Vagina (tissue), 2 donors: ENCODE results near the gene HNF1A.
"Not testable (repeated sequence)": the region's sequence is repeated elsewhere in the genome, so short reads cannot be mapped to it uniquely, and the experiment has no call there.

ENCODE experiments used
- CTCF ChIP-seq, 3 experiments: fragments of 450-650 bp in 2 of 3; fragments of 200-600 bp in 1 of 3; sonication (generic) in 1 of 3; IDR thresholded peaks; one replicate each; pipeline ENCODE4 v1.5.1; 2017 to 2019; ENCODE audit warnings: antibody characterized with exemption in 3 of 3, mild to moderate bottlenecking in 2 of 3, moderate library complexity in 2 of 3
- POLR2A ChIP-seq, 2 donors: fragments of 450-650 bp; IDR thresholded peaks; one replicate each; pipeline ENCODE4 v1.6.1; 2017; ENCODE audit warnings: antibody characterized with exemption in 2 of 2, mild to moderate bottlenecking in 2 of 2, moderate library complexity in 2 of 2
- POLR2AphosphoS5 ChIP-seq, 2 donors: sonication (generic); formaldehyde crosslinking; IDR thresholded peaks; one replicate each; pipeline ENCODE4 v1.9.0; 2017; ENCODE audit warnings: antibody characterized with exemption in 2 of 2, mild to moderate bottlenecking in 2 of 2, low read depth in 1 of 2; ENCODE audit not compliant: insufficient read depth in 1 of 2

- not testable (repeated sequence) for TF ChIP-seq CTCF (IDR thresholded peaks at IDR 0.05); POLR2A (IDR thresholded peaks at IDR 0.05); POLR2AphosphoS5 (IDR thresholded peaks at IDR 0.05; ENCODE audit: insufficient read depth in 1 of 2, low read depth in 1 of 2)
Measured at GRCh38 chr12:121047400-121047799, 69.1 kb downstream of the HNF1A start.
